ENCODE measurements around the gene ARHGAP45. TPM values are rescaled to one million over a fixed set of nuclear protein-coding genes. Genes with fewer than 3 reads are reported as not detected.
A peak's percentile ranks its signal among the peaks of the same experiment; 100 is the strongest.

The ARHGAP45 gene
- total and polyA plus RNA-seq, 9 of the 15 experiments (the other 6 are each of a cell fraction or from before 2014, with no cell fraction given), result 0.08 to 22.1 (median 4.2) TPM

GRCh38 chr19:1094978-1095701 is 28.2 kb downstream of the ARHGAP45 start, which contains the start of gene POLR2E (continued):
- TF ChIP-seq, protein P1, sequence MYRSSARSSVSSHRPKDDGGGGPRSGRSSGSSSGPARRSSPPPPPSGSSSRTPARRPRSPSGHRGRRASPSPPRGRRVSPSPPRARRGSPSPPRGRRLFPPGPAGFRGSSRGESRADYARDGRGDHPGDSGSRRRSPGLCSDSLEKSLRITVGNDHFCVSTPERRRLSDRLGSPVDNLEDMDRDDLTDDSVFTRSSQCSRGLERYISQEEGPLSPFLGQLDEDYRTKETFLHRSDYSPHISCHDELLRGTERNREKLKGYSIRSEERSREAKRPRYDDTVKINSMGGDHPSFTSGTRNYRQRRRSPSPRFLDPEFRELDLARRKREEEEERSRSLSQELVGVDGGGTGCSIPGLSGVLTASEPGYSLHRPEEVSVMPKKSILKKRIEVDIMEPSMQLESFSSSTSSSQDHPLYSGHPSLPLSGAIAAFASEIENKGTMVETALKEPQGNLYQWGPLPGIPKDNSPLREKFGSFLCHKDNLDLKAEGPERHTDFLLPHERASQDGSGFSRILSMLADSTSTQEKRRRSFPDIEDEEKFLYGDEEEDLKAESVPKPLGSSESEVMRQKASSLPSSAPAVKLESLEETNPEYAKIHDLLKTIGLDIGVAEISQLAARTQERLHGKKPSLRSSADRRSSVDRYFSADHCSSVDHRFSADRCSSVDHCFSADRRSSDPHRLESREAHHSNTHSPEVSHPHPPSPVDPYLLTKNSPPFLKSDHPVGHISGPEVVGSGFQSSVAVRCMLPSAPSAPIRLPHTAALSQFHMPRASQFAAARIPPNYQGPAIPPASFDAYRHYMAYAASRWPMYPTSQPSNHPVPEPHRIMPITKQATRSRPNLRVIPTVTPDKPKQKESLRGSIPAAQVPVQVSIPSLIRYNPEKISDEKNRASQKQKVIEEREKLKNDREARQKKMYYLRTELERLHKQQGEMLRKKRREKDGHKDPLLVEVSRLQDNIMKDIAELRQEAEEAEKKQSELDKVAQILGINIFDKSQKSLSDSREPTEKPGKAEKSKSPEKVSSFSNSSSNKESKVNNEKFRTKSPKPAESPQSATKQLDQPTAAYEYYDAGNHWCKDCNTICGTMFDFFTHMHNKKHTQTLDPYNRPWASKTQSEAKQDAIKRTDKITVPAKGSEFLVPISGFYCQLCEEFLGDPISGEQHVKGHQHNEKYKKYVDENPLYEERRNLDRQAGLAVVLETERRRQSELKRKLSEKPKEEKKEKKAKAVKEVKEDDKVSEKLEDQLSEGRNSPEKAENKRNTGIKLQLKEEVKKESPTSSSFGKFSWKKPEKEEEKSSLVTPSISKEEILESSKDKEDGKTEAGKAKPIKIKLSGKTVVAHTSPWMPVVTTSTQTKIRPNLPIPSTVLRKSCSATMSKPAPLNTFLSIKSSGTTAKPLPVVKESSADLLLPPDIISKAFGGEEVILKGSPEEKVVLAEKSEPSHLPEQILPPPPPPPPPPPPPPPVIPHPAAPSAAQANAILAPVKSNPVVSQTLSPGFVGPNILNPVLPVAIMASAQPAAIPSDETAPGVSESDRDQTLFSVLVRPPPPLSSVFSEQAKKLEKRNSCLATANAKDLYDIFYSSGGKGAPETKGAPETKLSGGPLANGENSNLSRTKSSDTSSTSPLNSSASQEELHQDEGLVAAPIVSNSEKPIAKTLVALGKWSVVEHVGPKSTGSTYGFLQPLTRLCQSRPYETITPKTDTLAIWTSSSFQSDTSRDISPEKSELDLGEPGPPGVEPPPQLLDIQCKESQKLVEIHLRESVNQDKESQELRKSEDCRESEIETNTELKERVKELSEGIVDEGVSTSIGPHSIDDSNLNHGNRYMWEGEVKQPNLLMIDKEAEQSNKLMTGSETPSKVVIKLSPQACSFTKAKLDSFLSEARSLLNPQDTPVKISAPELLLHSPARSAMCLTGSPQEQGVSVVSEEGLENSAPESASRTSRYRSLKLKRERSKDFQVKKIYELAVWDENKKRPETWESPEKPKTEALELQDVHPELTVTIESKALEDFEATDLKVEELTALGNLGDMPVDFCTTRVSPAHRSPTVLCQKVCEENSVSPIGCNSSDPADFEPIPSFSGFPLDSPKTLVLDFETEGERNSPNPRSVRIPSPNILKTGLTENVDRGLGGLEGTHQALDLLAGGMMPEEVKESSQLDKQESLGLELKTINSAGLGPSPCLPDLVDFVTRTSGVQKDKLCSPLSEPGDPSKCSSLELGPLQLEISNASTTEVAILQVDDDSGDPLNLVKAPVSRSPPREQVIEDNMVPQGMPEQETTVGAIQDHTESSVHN (IDR thresholded peaks at IDR 0.05; ENCODE audit: borderline replicate concordance in 1 of 2, low read depth in 1 of 2), result no peak
- TF ChIP-seq DDX20 (tag; IDR thresholded peaks at IDR 0.05; ENCODE audit: low read depth), result no peak
- TF ChIP-seq NR2F6 (CRISPR knock-in tag; IDR thresholded peaks at IDR 0.05), result no peak
- TF ChIP-seq, protein P2, sequence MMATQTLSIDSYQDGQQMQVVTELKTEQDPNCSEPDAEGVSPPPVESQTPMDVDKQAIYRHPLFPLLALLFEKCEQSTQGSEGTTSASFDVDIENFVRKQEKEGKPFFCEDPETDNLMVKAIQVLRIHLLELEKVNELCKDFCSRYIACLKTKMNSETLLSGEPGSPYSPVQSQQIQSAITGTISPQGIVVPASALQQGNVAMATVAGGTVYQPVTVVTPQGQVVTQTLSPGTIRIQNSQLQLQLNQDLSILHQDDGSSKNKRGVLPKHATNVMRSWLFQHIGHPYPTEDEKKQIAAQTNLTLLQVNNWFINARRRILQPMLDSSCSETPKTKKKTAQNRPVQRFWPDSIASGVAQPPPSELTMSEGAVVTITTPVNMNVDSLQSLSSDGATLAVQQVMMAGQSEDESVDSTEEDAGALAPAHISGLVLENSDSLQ (IDR thresholded peaks at IDR 0.05), result peak; percentile 85
- no peak for TF ChIP-seq SNAPC5 (CRISPR knock-in tag; IDR thresholded peaks at IDR 0.05)
- TF ChIP-seq SREBF1 (IDR thresholded peaks at IDR 0.05; ENCODE audit: borderline replicate concordance, low read depth, low read length), result peak; percentile 78; the same call in 1 of the 2 replicates
- no peak for TF ChIP-seq ZNF280A (IDR thresholded peaks at IDR 0.05; ENCODE audit: low read depth, partially characterized antibody)
- TF ChIP-seq MEIS2 (IDR thresholded peaks at IDR 0.05; ENCODE audit: partially characterized antibody), result no peak
- TF ChIP-seq MAZ (CRISPR knock-in tag; conservative IDR thresholded peaks at IDR 0.05 in 1 of 2, IDR thresholded peaks at IDR 0.05 in 1 of 2), result peak; percentile 71 to 91
- no peak for TF ChIP-seq FOXJ2 (tag; IDR thresholded peaks at IDR 0.05)
- no peak for TF ChIP-seq LCOR (CRISPR knock-in tag; IDR thresholded peaks at IDR 0.05)
- no peak for TF ChIP-seq TRIM24 (IDR thresholded peaks at IDR 0.05)
- TF ChIP-seq, protein P3, sequence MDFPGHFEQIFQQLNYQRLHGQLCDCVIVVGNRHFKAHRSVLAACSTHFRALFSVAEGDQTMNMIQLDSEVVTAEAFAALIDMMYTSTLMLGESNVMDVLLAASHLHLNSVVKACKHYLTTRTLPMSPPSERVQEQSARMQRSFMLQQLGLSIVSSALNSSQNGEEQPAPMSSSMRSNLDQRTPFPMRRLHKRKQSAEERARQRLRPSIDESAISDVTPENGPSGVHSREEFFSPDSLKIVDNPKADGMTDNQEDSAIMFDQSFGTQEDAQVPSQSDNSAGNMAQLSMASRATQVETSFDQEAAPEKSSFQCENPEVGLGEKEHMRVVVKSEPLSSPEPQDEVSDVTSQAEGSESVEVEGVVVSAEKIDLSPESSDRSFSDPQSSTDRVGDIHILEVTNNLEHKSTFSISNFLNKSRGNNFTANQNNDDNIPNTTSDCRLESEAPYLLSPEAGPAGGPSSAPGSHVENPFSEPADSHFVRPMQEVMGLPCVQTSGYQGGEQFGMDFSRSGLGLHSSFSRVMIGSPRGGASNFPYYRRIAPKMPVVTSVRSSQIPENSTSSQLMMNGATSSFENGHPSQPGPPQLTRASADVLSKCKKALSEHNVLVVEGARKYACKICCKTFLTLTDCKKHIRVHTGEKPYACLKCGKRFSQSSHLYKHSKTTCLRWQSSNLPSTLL (IDR thresholded peaks at IDR 0.05), result no peak
- TF ChIP-seq ZNF12 (CRISPR knock-in tag; IDR thresholded peaks at IDR 0.05), result no peak
